Measurements from ENCODE around the gene LCMT1. TPM values are rescaled to one million over a fixed set of nuclear protein-coding genes. Genes with fewer than 3 reads are reported as not detected.

LCMT1 gene
- total RNA-seq, 2 donors from 2014 or later, result 66.9 to 68.6 TPM

- Histone ChIP-seq H3K27ac (ENCODE audit: low read depth, low read length) (no peak overlapping the region), H3K36me3 (ENCODE audit: control insufficient read depth, insufficient read depth, low read length) (peaks cover 61% of the 10 kb centered on the region), H3K9ac (ENCODE audit: extremely low read depth, low read length, poor library complexity, severe bottlenecking) (no peak overlapping the region), H3K9me3 (ENCODE audit: control insufficient read depth, low read length) (no peaks in the 10 kb centered on the region), H3K4me3 (ENCODE audit: low read length) (no peak overlapping the region), H3K4me1 (ENCODE audit: control insufficient read depth, insufficient read depth, low read length) (no peaks in the 10 kb centered on the region), H3K27me3 (ENCODE audit: control insufficient read depth, insufficient read depth, low read length, poor library complexity, severe bottlenecking) (no peaks in the 10 kb centered on the region)
- Mint-ChIP-seq H3K36me3 (ENCODE audit: low read depth) (peaks cover 57% of the 10 kb centered on the region), H3K27ac (no peak overlapping the region), H3K27me3 (ENCODE audit: insufficient read depth) (no peaks in the 10 kb centered on the region), H3K4me1 (no peaks in the 10 kb centered on the region), H3K9me3 (no peaks in the 10 kb centered on the region), H3K4me3 (no peak overlapping the region)
- DNase-seq, result no peak
- WGBS, 2 experiments (ENCODE audit: insufficient coverage in 1 of 2, insufficient read length in 1 of 2), result 97 to 100% methylated on average over 1 to 2 of the region's 2 CpGs
- TF ChIP-seq CTCF (conservative IDR thresholded peaks at IDR 0.05), result no peak
These were observed 62.7 kb downstream of the LCMT1 start for GRCh38 chr16:25174285-25174684.

GRCh38 chr16:25176136-25176535 lies 64.6 kb downstream of the LCMT1 start:
- Mint-ChIP-seq H3K9me3 (no peaks in the 10 kb centered on the region), H3K4me1 (no peaks in the 10 kb centered on the region), H3K36me3 (ENCODE audit: low read depth) (peaks cover 46% of the 10 kb centered on the region), H3K27me3 (ENCODE audit: insufficient read depth) (no peaks in the 10 kb centered on the region), H3K27ac (peak overlapping the region; percentile 74), H3K4me3 (no peak overlapping the region)
- TF ChIP-seq CTCF (conservative IDR thresholded peaks at IDR 0.05), result no peak
- Histone ChIP-seq H3K36me3 (ENCODE audit: control insufficient read depth, insufficient read depth, low read length) (peaks cover 45% of the 10 kb centered on the region), H3K4me1 (ENCODE audit: control insufficient read depth, insufficient read depth, low read length) (no peaks in the 10 kb centered on the region), H3K9me3 (ENCODE audit: control insufficient read depth, low read length) (no peaks in the 10 kb centered on the region), H3K27me3 (ENCODE audit: control insufficient read depth, insufficient read depth, low read length, poor library complexity, severe bottlenecking) (no peaks in the 10 kb centered on the region), H3K27ac (ENCODE audit: low read depth, low read length) (no peak overlapping the region), H3K4me3 (ENCODE audit: low read length) (no peak overlapping the region), H3K9ac (ENCODE audit: extremely low read depth, low read length, poor library complexity, severe bottlenecking) (no peak overlapping the region)
- 88 to 96% methylated on average over 6 to 7 of the region's 7 CpGs for WGBS, 2 experiments (ENCODE audit: insufficient coverage in 1 of 2, insufficient read length in 1 of 2)
- no peak for DNase-seq

DNA sequence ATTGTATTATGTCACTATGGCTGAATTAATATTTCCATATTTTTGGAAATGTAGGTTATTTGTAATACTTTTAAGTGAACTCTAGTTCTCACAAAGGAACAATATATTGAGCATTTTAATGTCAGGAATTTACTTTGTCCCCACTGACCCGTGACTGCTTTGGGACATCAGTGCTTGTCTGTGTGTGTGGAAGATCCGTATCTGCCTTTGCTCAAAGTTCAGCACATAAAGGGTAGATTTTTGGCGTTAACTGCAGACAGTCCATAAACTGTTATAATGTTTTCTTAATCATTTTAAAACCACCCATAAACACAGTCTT lies 65.9 kb downstream of the LCMT1 start:
- Mint-ChIP-seq H3K27me3 (ENCODE audit: insufficient read depth) (no peaks in the 10 kb centered on the region), H3K9me3 (no peaks in the 10 kb centered on the region), H3K36me3 (ENCODE audit: low read depth) (peaks cover 38% of the 10 kb centered on the region), H3K4me1 (no peaks in the 10 kb centered on the region), H3K4me3 (no peak overlapping the region), H3K27ac (no peak overlapping the region)
- Histone ChIP-seq H3K4me3 (ENCODE audit: low read length) (no peak overlapping the region), H3K36me3 (ENCODE audit: control insufficient read depth, insufficient read depth, low read length) (peaks cover 37% of the 10 kb centered on the region), H3K27me3 (ENCODE audit: control insufficient read depth, insufficient read depth, low read length, poor library complexity, severe bottlenecking) (no peaks in the 10 kb centered on the region), H3K9ac (ENCODE audit: extremely low read depth, low read length, poor library complexity, severe bottlenecking) (no peak overlapping the region), H3K27ac (ENCODE audit: low read depth, low read length) (no peak overlapping the region), H3K4me1 (ENCODE audit: control insufficient read depth, insufficient read depth, low read length) (no peaks in the 10 kb centered on the region), H3K9me3 (ENCODE audit: control insufficient read depth, low read length) (no peaks in the 10 kb centered on the region)
- no peak for TF ChIP-seq CTCF (conservative IDR thresholded peaks at IDR 0.05)
- WGBS, 2 experiments (ENCODE audit: insufficient coverage in 1 of 2, insufficient read length in 1 of 2), result 95 to 100% methylated on average over 3 of the region's 3 CpGs
- DNase-seq, result no peak
